ENCODE measurements around the gene EWSR1.

DNA sequence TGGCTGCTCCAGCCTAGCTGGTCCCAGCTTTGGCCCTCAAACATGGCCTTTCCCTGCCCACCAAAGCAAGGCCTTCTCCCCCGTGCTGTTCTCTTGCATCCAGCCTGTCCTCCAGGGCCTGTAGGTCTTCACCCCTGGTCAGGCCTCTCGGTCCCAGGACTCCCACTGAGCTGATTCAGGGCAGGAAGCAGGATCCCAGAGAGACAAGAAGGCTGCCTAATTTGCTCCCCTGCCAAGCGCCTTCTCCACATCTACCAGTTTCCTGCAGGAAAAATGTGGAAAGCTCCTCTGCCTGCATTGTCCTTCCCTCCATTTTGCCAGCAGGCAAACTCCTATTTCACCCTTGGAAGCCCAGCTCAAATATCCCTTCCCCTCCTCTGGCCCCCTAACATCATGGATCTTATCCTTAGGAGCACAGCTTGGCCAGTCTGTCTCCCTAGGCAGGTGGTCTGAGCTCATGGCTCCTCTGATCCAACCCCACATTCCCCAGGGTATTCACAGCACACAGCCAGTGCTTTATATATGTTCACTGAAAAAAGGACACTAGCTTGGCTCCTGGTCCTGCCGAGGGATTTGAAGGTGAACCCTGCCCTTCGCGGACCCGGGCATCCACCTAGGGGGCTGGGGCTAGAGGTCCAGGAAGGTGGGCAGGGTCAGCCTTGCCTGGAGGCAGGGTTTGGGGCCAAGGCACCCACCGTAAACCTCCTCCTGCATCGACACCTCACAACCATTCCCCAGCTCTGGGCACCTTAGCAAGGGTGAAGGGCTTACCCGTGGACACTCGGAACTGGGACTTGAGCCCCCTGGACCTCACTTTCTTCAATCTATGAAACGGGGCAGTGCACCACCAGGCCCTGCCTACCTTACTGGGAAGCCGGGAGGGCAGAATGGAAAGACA is 1.3 kb upstream of the EWSR1 start:
- TF ChIP-seq, protein P1, sequence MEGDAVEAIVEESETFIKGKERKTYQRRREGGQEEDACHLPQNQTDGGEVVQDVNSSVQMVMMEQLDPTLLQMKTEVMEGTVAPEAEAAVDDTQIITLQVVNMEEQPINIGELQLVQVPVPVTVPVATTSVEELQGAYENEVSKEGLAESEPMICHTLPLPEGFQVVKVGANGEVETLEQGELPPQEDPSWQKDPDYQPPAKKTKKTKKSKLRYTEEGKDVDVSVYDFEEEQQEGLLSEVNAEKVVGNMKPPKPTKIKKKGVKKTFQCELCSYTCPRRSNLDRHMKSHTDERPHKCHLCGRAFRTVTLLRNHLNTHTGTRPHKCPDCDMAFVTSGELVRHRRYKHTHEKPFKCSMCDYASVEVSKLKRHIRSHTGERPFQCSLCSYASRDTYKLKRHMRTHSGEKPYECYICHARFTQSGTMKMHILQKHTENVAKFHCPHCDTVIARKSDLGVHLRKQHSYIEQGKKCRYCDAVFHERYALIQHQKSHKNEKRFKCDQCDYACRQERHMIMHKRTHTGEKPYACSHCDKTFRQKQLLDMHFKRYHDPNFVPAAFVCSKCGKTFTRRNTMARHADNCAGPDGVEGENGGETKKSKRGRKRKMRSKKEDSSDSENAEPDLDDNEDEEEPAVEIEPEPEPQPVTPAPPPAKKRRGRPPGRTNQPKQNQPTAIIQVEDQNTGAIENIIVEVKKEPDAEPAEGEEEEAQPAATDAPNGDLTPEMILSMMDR (IDR thresholded peaks at IDR 0.05): no peak
- no peak for TF ChIP-seq POLR2A (IDR thresholded peaks at IDR 0.05)
